WERI-Rb-1 (cell line): ENCODE measurements around the gene DOK7.

Source experiments
- DNase-seq: peaks from one replicate; pipeline ENCODE4 v3.0.0-alpha.2; 2020
- H3K27ac ChIP-seq: fragments of 250-450 bp; sonication (Bioruptor Pico); 2 replicates; pipeline ENCODE4 v1.5.1; 2020; ENCODE audit warnings: mild to moderate bottlenecking, moderate library complexity
- H3K27me3 ChIP-seq: fragments of 250-450 bp; sonication (Bioruptor Pico); 2 replicates; pipeline ENCODE4 v1.5.1; 2021; ENCODE audit warnings: mild to moderate bottlenecking, low read depth, moderate library complexity; ENCODE audit not compliant: insufficient read depth, severe bottlenecking
- H3K36me3 ChIP-seq: fragments of 250-450 bp; sonication (Bioruptor Pico); 2 replicates; pipeline ENCODE4 v1.5.1; 2020; ENCODE audit warnings: mild to moderate bottlenecking, moderate library complexity
- H3K4me3 ChIP-seq: 2 replicates; pipeline ENCODE4 v1.5.1; 2011; ENCODE audit warnings: low read depth, mild to moderate bottlenecking, control low read depth, low read length
- H3K9me3 ChIP-seq: fragments of 250-450 bp; sonication (Bioruptor Pico); 2 replicates; pipeline ENCODE4 v1.5.1; 2021; ENCODE audit warnings: mild to moderate bottlenecking, moderate library complexity; ENCODE audit not compliant: severe bottlenecking
- CTCF ChIP-seq: IDR thresholded peaks from 2 replicates; pipeline ENCODE4 v1.5.1; 2011; ENCODE audit warnings: low read depth, mild to moderate bottlenecking, control low read depth, inconsistent platforms, low read length

Gene DOK7

GRCh38 chr4:3430524-3430923, 32.6 kb upstream of the DOK7 start:
- no peak for DNase-seq
- H3K36me3 ChIP-seq = peaks cover 25% of the 10 kb centered on the region
- H3K9me3 ChIP-seq = no peaks in the 10 kb centered on the region
- no peaks in the 10 kb centered on the region for H3K27me3 ChIP-seq
- no peak for TF ChIP-seq CTCF
- no peak overlapping the region for H3K4me3 ChIP-seq
- no peak overlapping the region for H3K27ac ChIP-seq

GRCh38 chr4:3431446-3431993, 31.6 kb upstream of the DOK7 start:
- no peak for TF ChIP-seq CTCF

GRCh38 chr4:3432381-3432790, 30.7 kb upstream of the DOK7 start:
- no peak overlapping the region for H3K4me3 ChIP-seq
- no peaks in the 10 kb centered on the region for H3K27me3 ChIP-seq
- TF ChIP-seq CTCF = no peak
- peaks cover 25% of the 10 kb centered on the region for H3K36me3 ChIP-seq
- no peak overlapping the region for H3K27ac ChIP-seq
- DNase-seq = no peak
- no peaks in the 10 kb centered on the region for H3K9me3 ChIP-seq

More at GRCh38 chr4:3431446-3431993, 31.6 kb upstream of the DOK7 start:
- DNase-seq = no peak
- Histone ChIP-seq H3K36me3 (peaks cover 25% of the 10 kb centered on the region), H3K27me3 (no peaks in the 10 kb centered on the region), H3K9me3 (no peaks in the 10 kb centered on the region), H3K27ac (no peak overlapping the region), H3K4me3 (no peak overlapping the region)

- H3K4me3 ChIP-seq = no peak overlapping the region
- no peak for DNase-seq
Observed at GRCh38 chr4:3433138-3433869, 29.8 kb upstream of the DOK7 start.

GRCh38 chr4:3434881-3435685, 28.0 kb upstream of the DOK7 start:
- no peak for DNase-seq
- no peak overlapping the region for H3K4me3 ChIP-seq

More at GRCh38 chr4:3433138-3433869, 29.8 kb upstream of the DOK7 start:
- H3K9me3 ChIP-seq = no peaks in the 10 kb centered on the region
- H3K36me3 ChIP-seq = peaks cover 25% of the 10 kb centered on the region
- H3K27me3 ChIP-seq = no peaks in the 10 kb centered on the region
- TF ChIP-seq CTCF = no peak
- no peak overlapping the region for H3K27ac ChIP-seq

More at GRCh38 chr4:3434881-3435685, 28.0 kb upstream of the DOK7 start:
- peaks cover 15% of the 10 kb centered on the region for H3K36me3 ChIP-seq
- no peaks in the 10 kb centered on the region for H3K27me3 ChIP-seq
- no peaks in the 10 kb centered on the region for H3K9me3 ChIP-seq
- TF ChIP-seq CTCF = no peak
- H3K27ac ChIP-seq = no peak overlapping the region
